GM12878 (cell line): ENCODE measurements around the gene PTPRF.

Experiments used
- CTCF ChIP-seq, 3 experiments: IDR thresholded peaks in 2 of 3; conservative IDR thresholded peaks in 1 of 3; 2 replicates each; pipeline ENCODE4 v1.5.1; 2011; ENCODE audit warnings: low read depth in 3 of 3, low read length in 3 of 3, mild to moderate bottlenecking in 3 of 3, control low read depth in 2 of 3, moderate library complexity in 2 of 3, inconsistent platforms in 1 of 3, mixed read lengths in 1 of 3; ENCODE audit not compliant: control insufficient read depth in 2 of 3, insufficient read depth in 1 of 3; ENCODE audit errors: extremely low read depth in 1 of 3
- MTA3 ChIP-seq: IDR thresholded peaks from 2 replicates; pipeline ENCODE4 v1.6.1; 2012; ENCODE audit warnings: low read length, inconsistent platforms, borderline replicate concordance
- NKRF ChIP-seq: fragments of 450-650 bp; conservative IDR thresholded peaks from 2 replicates; pipeline ENCODE4 v1.6.1; 2017; ENCODE audit warnings: mild to moderate bottlenecking, moderate library complexity
- POLR2A ChIP-seq: IDR thresholded peaks from 2 replicates; pipeline ENCODE4 v1.6.1; 2011; ENCODE audit warnings: low read depth, mild to moderate bottlenecking, low read length
- SMC3 ChIP-seq: IDR thresholded peaks from 2 replicates; pipeline ENCODE4 v1.6.1; 2011; ENCODE audit warnings: low read length, improper control_type of control experiment, borderline replicate concordance
- SPI1 ChIP-seq: IDR thresholded peaks from 2 replicates; pipeline ENCODE4 v1.6.1; 2011; ENCODE audit warnings: low read depth, mild to moderate bottlenecking, low read length, moderate library complexity, borderline replicate concordance; ENCODE audit not compliant: insufficient read depth
- YY1 ChIP-seq: IDR thresholded peaks from 2 replicates; pipeline ENCODE4 v1.6.1; 2011; ENCODE audit warnings: low read depth, mild to moderate bottlenecking, low read length

- TF ChIP-seq SMC3 (no peak), SPI1 (no peak), YY1 (no peak), NKRF (no peak), CTCF (IDR thresholded peaks at IDR 0.05 in 2 of 3, conservative IDR thresholded peaks at IDR 0.05 in 1 of 3; ENCODE audit: control insufficient read depth in 2 of 3, extremely low read depth in 1 of 3, insufficient read depth in 1 of 3, low read depth in 3 of 3, low read length in 3 of 3) (no peak), MTA3 (no peak), POLR2A (no peak)
Measured at GRCh38 chr1:43532716-43533115, 2.0 kb downstream of the PTPRF start.
